Small intestine (tissue), 7 donors: ENCODE measurements around the gene MS4A8. TPM values are rescaled to one million over a fixed set of nuclear protein-coding genes. Genes with fewer than 3 reads are reported as not detected.
"Not testable (repeated sequence)": the region's sequence is repeated elsewhere in the genome, so short reads cannot be mapped to it uniquely, and the experiment has no call there.

Experiments
- DNase-seq, 2 donors: peaks; one replicate each; pipeline versions ENCODE4 v3.0.0 to v3.0.0-alpha.2; 2013
- FAIRE-seq: peaks from 2 replicates; lab custom pipeline; 2012; peaks lifted over from hg19 to GRCh38; lab: Jason Lieb, UNC
- H3K27ac ChIP-seq, 3 donors: one replicate each; pipeline ENCODE4 v1.5.1; 2013; ENCODE audit warnings: low read length in 2 of 3, mild to moderate bottlenecking in 2 of 3, control low read depth in 1 of 3, inconsistent platforms in 1 of 3, low read depth in 1 of 3, moderate library complexity in 1 of 3
- H3K27me3 ChIP-seq, 3 donors: one replicate each; pipeline ENCODE4 v1.6.1; 2013; ENCODE audit warnings: low read length in 3 of 3, inconsistent platforms in 1 of 3; ENCODE audit not compliant: control insufficient read depth in 3 of 3, insufficient read depth in 3 of 3
- H3K36me3 ChIP-seq, 3 donors: one replicate each; pipeline ENCODE4 v1.6.1; 2013; ENCODE audit warnings: low read length in 3 of 3, inconsistent platforms in 1 of 3, low read depth in 1 of 3, mild to moderate bottlenecking in 1 of 3, moderate library complexity in 1 of 3; ENCODE audit not compliant: control insufficient read depth in 3 of 3, insufficient read depth in 2 of 3
- H3K4me1 ChIP-seq, 3 donors: one replicate each; pipeline ENCODE4 v1.6.1; 2013; ENCODE audit warnings: low read length in 2 of 3, inconsistent platforms in 1 of 3, low read depth in 1 of 3, mild to moderate bottlenecking in 1 of 3, moderate library complexity in 1 of 3; ENCODE audit not compliant: control insufficient read depth in 3 of 3, insufficient read depth in 2 of 3
- H3K4me3 ChIP-seq, 3 donors: one replicate each; pipeline ENCODE4 v1.5.1; 2013; ENCODE audit warnings: low read length in 3 of 3, control low read depth in 1 of 3, inconsistent platforms in 1 of 3, low read depth in 1 of 3, mild to moderate bottlenecking in 1 of 3, moderate library complexity in 1 of 3
- H3K9me3 ChIP-seq, 2 donors: one replicate each; pipeline ENCODE4 v1.6.1; 2013; ENCODE audit warnings: low read depth in 1 of 2, low read length in 1 of 2; ENCODE audit not compliant: control insufficient read depth in 2 of 2, insufficient read depth in 1 of 2
- WGBS, 3 donors: extraction: QIAGEN DNeasy Blood & Tissue Kit; methylation state at CpG; one replicate each; pipeline ENCODE4 v1.1.7; 2013; 5-methylcytosine and 5-hydroxymethylcytosine counted together
- polyA plus RNA-seq, 4 donors: library from polyadenylated mRNA; stranded (reverse) in 3 of 4; unstranded in 1 of 4; fragments of 200-250 nt in 3 of 4; fragments of 120-200 nt in 1 of 4; gene quantifications; one replicate each; pipeline versions ENCODE4 v1.2.1 to v1.2.3, GENCODE V29; 2013
- donor health status: healthy with polysubstance abuse.
- donor health status: control.
- donor health status: control.
- donor health status: Bipolar disorder and iron deficiency.
- donor health status: healthy.

MS4A8 gene
- polyA plus RNA-seq, 4 donors = 35.7 to 265 (median 141) TPM

- no peaks in the 10 kb centered on the region for H3K27me3 ChIP-seq
- WGBS, 3 donors = 85 to 93% (median 85%) methylated on average over 4 of the region's 4 CpGs
Observed at GRCh38 chr11:60710482-60710881, 11.1 kb downstream of the MS4A8 start.

GRCh38 chr11:60711276-60711675 is 11.9 kb downstream of the MS4A8 start:
- DNase-seq (peak; percentile 84 to 97), FAIRE-seq (no peak)
- Histone ChIP-seq H3K27me3 (no peaks in the 10 kb centered on the region), H3K4me1 (peaks cover 4 to 47% (median 12%) of the 10 kb centered on the region in 3 donors), H3K4me3 (no peak overlapping the region), H3K36me3 (peaks cover 0 to 13% (median 12%) of the 10 kb centered on the region in 3 donors), H3K27ac (peak overlapping the region; percentile 18 to 82 (median 76)), H3K9me3 (peaks cover 0 to 12% of the 10 kb centered on the region in 2 donors)
- WGBS, 3 donors = 13 to 60% (median 41%) methylated on average over 4 of the region's 4 CpGs

More at GRCh38 chr11:60710482-60710881, 11.1 kb downstream of the MS4A8 start:
- Histone ChIP-seq H3K4me1 (peaks cover 4 to 48% (median 12%) of the 10 kb centered on the region in 3 donors), H3K9me3 (peaks cover 0 to 12% of the 10 kb centered on the region in 2 donors), H3K4me3 (no peak overlapping the region), H3K36me3 (peaks cover 0 to 13% (median 10%) of the 10 kb centered on the region in 3 donors), H3K27ac (peak overlapping the region; percentile 3 to 76 (median 74))
- FAIRE-seq (no peak), DNase-seq (peak in 1 of 2 donors; percentile 49)

DNA sequence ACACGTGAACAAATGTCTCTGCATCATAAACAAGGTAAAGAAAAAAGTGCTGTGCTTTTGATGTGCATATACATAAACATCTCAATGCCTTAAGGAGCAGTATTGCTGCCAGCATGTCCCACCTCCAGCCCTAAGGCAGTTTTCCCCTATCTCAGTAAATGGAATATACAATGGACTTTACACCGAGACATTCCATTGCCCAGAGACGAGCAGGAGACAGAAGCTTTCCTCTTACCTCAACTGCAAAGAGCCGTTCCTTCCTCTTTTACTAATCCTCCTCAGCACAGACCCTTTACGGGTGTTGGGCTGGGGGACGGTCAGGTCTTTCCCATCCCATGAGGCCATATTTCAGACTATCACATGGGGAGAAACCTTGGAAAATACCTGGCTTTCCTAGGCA is 14.0 kb downstream of the MS4A8 start:
- FAIRE-seq, H3K27me3 ChIP-seq, H3K4me3 ChIP-seq: not testable (repeated sequence)
- peak; percentile 54 to 78 for DNase-seq
- peaks cover 0 to 15% (median 7%) of the 10 kb centered on the region in 3 donors for H3K36me3 ChIP-seq
- WGBS, 3 donors = 44 to 61% (median 52%) methylated on average over 6 of the region's 6 CpGs
- H3K9me3 ChIP-seq = peaks cover 0 to 26% of the 10 kb centered on the region in 2 donors
- peaks cover 4 to 58% (median 18%) of the 10 kb centered on the region in 3 donors for H3K4me1 ChIP-seq
- H3K27ac ChIP-seq = peak overlapping the region in 1 of 3 donors; percentile 76

DNA sequence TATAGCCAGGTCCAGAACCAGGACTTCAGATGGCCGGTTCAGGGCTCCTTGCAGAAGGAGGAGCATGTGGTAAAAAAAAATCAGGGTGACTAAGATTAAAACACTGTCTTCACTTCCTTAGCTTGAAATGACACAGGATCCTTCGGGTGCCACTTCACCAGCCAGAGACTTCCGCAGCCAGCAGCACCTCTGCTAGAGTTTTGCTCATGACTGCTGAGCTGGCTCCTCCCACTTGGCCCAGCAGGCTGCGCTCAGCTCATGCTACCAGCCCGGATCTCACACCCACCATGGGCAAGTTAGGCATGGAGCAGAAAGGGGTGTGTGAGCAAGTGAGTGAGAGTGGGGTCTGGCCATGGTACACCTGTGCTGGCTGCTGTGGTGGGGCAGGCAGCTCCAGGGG is 18.5 kb downstream of the MS4A8 start:
- WGBS, 3 donors = 90 to 93% (median 92%) methylated on average over 5 of the region's 5 CpGs
- no peak overlapping the region for H3K4me3 ChIP-seq
- DNase-seq (no peak), FAIRE-seq (no peak)
- peaks cover 0 to 36% of the 10 kb centered on the region in 2 donors for H3K9me3 ChIP-seq
- peaks cover 0 to 46% (median 11%) of the 10 kb centered on the region in 3 donors for H3K4me1 ChIP-seq
- H3K27ac ChIP-seq = peak overlapping the region; percentile 11 to 83 (median 78)
- H3K36me3 ChIP-seq = peaks cover 0 to 16% (median 4%) of the 10 kb centered on the region in 3 donors
- H3K27me3 ChIP-seq = peaks cover 0 to 3% (median 0%) of the 10 kb centered on the region in 3 donors

DNA sequence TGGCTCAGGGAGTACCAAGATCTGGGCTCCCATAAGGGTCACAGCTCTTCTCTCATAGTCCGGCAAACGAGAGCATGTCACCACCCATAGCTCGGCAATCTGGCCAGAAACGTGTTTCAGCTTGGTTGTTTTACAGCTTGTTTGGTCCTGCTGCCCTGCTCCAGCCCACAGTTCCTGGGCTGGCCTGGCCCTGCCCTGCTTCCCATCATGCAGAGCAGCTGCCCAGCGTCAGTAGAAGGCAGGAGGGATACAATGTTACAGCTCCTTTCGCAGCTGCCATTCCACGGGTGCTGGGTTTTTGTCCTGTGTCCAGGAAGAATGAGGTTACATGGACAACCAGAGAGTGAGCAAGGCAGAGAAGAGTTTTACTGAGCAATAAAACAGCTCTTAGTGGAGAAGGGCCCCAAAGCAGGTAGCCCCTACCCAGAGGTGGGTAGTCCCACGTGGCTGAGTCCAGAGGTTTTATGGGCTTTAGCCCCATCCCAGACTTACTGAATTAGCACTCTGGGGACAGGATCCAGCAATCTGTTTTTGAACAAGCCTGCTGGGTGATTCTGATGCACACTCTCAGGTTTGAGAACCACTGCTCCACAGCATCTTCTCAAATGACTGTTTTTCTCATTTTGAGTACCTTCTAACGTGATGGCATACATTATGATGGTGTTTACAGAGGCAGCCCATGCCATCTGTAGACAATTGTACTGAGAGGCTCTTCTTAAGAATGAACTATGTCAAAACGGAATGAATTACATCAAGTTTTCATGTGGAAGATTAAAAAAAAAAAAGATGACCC is 19.3 kb downstream of the MS4A8 start:
- H3K27me3 ChIP-seq = peaks cover 0 to 3% (median 0%) of the 10 kb centered on the region in 3 donors
- H3K9me3 ChIP-seq = peaks cover 0 to 36% of the 10 kb centered on the region in 2 donors
- no peak overlapping the region for H3K4me3 ChIP-seq
- peaks cover 0 to 16% (median 4%) of the 10 kb centered on the region in 3 donors for H3K36me3 ChIP-seq
- peak in 1 of 2 donors; percentile 66 for DNase-seq
- peaks cover 0 to 44% (median 11%) of the 10 kb centered on the region in 3 donors for H3K4me1 ChIP-seq
- 44 to 76% (median 58%) methylated on average over 10 of the region's 10 CpGs for WGBS, 3 donors
- no peak for FAIRE-seq
- H3K27ac ChIP-seq = peak overlapping the region; percentile 11 to 83 (median 78)

- FAIRE-seq (no peak), DNase-seq (peak; percentile 88 to 97)
- Histone ChIP-seq H3K4me1 (peaks cover 0 to 43% (median 11%) of the 10 kb centered on the region in 3 donors), H3K27me3 (peaks cover 0 to 3% (median 0%) of the 10 kb centered on the region in 3 donors), H3K27ac (peak overlapping the region in 2 of 3 donors; percentile 74 to 84), H3K4me3 (no peak overlapping the region), H3K36me3 (peaks cover 0 to 16% (median 4%) of the 10 kb centered on the region in 3 donors), H3K9me3 (peaks cover 0 to 31% of the 10 kb centered on the region in 2 donors)
- WGBS, 3 donors = 14 to 61% (median 35%) methylated on average over 4 of the region's 4 CpGs
Observed at GRCh38 chr11:60719391-60719790, 20.0 kb downstream of the MS4A8 start.

- FAIRE-seq = no peak
- peaks cover 0 to 24% of the 10 kb centered on the region in 2 donors for H3K9me3 ChIP-seq
- DNase-seq = no peak
- 82 to 83% (median 83%) methylated on average over 6 of the region's 6 CpGs for WGBS, 3 donors
- H3K4me3 ChIP-seq = no peak overlapping the region
- peaks cover 0 to 7% (median 2%) of the 10 kb centered on the region in 3 donors for H3K36me3 ChIP-seq
- H3K4me1 ChIP-seq = peaks cover 0 to 45% (median 11%) of the 10 kb centered on the region in 3 donors
- peaks cover 0 to 3% (median 0%) of the 10 kb centered on the region in 3 donors for H3K27me3 ChIP-seq
- H3K27ac ChIP-seq = peak overlapping the region in 2 of 3 donors; percentile 74 to 84
Observed at GRCh38 chr11:60720460-60720859, 21.0 kb downstream of the MS4A8 start.

DNA sequence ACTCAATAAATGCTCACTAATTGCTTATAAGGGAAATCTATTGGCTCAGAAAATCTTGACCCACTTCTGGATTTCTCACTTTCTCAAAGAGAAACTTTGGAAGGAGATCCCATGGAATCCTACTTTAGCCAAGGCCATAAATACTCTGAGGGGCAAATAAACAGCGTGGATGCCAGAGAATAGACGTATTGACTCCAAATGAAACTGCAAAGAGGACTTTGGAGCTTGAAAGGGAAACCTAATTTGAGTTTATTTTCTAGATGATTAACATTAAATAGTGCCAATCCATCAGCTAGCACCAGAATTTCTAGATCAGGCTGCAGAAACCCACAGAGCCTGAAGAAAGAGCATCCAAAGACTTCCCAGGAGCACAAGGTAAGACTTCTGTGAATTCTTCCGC is 25.0 kb downstream of the MS4A8 start, which contains the start of gene MS4A18:
MS4A18 (plus strand) TSS at position 301 of the 400 bp plus-strand sequence.
- DNase-seq (peak in 1 of 2 donors; percentile 27), FAIRE-seq (no peak)
- H3K27ac ChIP-seq = no peak within 1 kb of the TSS
- peaks cover 0 to 4% of the 10 kb centered on the region in 2 donors for H3K9me3 ChIP-seq
- H3K27me3 ChIP-seq = no peaks in the 10 kb centered on the region
- no peaks in the 10 kb centered on the region for H3K36me3 ChIP-seq
- H3K4me3 ChIP-seq = no peak within 1 kb of the TSS
- H3K4me1 ChIP-seq = peaks cover 0 to 29% (median 4%) of the 10 kb centered on the region in 3 donors
- 42 to 68% (median 52%) methylated on average over 3 of the region's 3 CpGs for WGBS, 3 donors
